ENCODE measurements around the gene ITPR2. TPM values are rescaled to one million over a fixed set of nuclear protein-coding genes. Genes with fewer than 3 reads are reported as not detected.

Gene ITPR2
- total and polyA plus RNA-seq, 4 donors, result 4.1 to 47.0 (median 26.5) TPM

GRCh38 chr12:26686408-26686807, 146.6 kb downstream of the ITPR2 start:
- Histone ChIP-seq H3K4me3 (no peak overlapping the region), H3K4me1 (ENCODE audit: control insufficient read depth in 5 of 5, insufficient read depth in 5 of 5, low read length in 5 of 5) (peaks cover 0 to 5% (median 0%) of the 10 kb centered on the region in 5 donors), H3K9me3 (ENCODE audit: control insufficient read depth in 4 of 4, insufficient read depth in 3 of 4, low read length in 3 of 4) (peaks cover 0 to 8% (median under 1%) of the 10 kb centered on the region in 4 donors), H3K27ac (ENCODE audit: low read depth in 1 of 2, low read length in 1 of 2) (no peak overlapping the region), H3K36me3 (ENCODE audit: control insufficient read depth in 4 of 4, insufficient read depth in 4 of 4, low read length in 4 of 4) (peaks cover 2 to 17% (median 8%) of the 10 kb centered on the region in 4 donors), H3K9ac (ENCODE audit: insufficient read depth in 1 of 2, low read length in 2 of 2) (no peak overlapping the region), H3K27me3 (ENCODE audit: control insufficient read depth in 3 of 3, insufficient read depth in 3 of 3, low read length in 2 of 3) (no peaks in the 10 kb centered on the region)
- WGBS, 2 donors, result 67 to 77% methylated on average over 4 of the region's 4 CpGs
- TF ChIP-seq, protein P1, sequence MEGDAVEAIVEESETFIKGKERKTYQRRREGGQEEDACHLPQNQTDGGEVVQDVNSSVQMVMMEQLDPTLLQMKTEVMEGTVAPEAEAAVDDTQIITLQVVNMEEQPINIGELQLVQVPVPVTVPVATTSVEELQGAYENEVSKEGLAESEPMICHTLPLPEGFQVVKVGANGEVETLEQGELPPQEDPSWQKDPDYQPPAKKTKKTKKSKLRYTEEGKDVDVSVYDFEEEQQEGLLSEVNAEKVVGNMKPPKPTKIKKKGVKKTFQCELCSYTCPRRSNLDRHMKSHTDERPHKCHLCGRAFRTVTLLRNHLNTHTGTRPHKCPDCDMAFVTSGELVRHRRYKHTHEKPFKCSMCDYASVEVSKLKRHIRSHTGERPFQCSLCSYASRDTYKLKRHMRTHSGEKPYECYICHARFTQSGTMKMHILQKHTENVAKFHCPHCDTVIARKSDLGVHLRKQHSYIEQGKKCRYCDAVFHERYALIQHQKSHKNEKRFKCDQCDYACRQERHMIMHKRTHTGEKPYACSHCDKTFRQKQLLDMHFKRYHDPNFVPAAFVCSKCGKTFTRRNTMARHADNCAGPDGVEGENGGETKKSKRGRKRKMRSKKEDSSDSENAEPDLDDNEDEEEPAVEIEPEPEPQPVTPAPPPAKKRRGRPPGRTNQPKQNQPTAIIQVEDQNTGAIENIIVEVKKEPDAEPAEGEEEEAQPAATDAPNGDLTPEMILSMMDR (IDR thresholded peaks at IDR 0.05; ENCODE audit: control extremely low read depth, extremely low read depth), result no peak
- DNase-seq, result no peak
- no peak for ATAC-seq (ENCODE audit: insufficient read depth, low FRiP score)

DNA sequence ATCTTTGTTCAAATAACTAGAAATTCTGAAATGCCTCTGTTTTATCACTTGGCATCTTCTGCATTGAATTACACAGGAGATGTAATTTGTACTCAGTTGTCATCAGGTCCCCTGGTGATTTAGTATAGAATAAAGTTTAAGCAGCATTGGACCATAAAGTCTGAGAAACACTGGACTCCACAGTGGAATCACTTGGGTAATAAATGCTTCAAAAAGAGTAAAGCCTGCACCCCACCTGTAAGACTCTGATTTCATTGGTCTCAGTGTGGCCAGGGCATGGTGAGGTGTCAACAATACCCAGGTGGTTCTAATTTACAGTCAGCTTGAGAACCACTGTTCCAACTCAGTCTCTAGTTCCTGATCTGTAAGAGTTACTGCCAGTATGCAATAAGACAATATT, 148.9 kb downstream of the ITPR2 start:
- peaks cover 0 to 8% (median under 1%) of the 10 kb centered on the region in 4 donors for H3K9me3 ChIP-seq (ENCODE audit: control insufficient read depth in 4 of 4, insufficient read depth in 3 of 4, low read length in 3 of 4)
- H3K9ac ChIP-seq (ENCODE audit: insufficient read depth in 1 of 2, low read length in 2 of 2), result no peak overlapping the region
- peaks cover 2 to 17% (median 8%) of the 10 kb centered on the region in 4 donors for H3K36me3 ChIP-seq (ENCODE audit: control insufficient read depth in 4 of 4, insufficient read depth in 4 of 4, low read length in 4 of 4)
- H3K4me3 ChIP-seq, result no peak overlapping the region
- ATAC-seq (ENCODE audit: insufficient read depth, low FRiP score), result no peak
- TF ChIP-seq, protein P1 (IDR thresholded peaks at IDR 0.05; ENCODE audit: control extremely low read depth, extremely low read depth), result no peak
- H3K27ac ChIP-seq (ENCODE audit: low read depth in 1 of 2, low read length in 1 of 2), result no peak overlapping the region
- no peak for DNase-seq
- H3K4me1 ChIP-seq (ENCODE audit: control insufficient read depth in 5 of 5, insufficient read depth in 5 of 5, low read length in 5 of 5), result no peaks in the 10 kb centered on the region
- H3K27me3 ChIP-seq (ENCODE audit: control insufficient read depth in 3 of 3, insufficient read depth in 3 of 3, low read length in 2 of 3), result no peaks in the 10 kb centered on the region

GRCh38 chr12:26683443-26683842, 149.6 kb downstream of the ITPR2 start:
- H3K4me1 ChIP-seq (ENCODE audit: control insufficient read depth in 5 of 5, insufficient read depth in 5 of 5, low read length in 5 of 5), result peaks cover 0 to 3% (median 0%) of the 10 kb centered on the region in 5 donors
- peaks cover 0 to 8% (median under 1%) of the 10 kb centered on the region in 4 donors for H3K9me3 ChIP-seq (ENCODE audit: control insufficient read depth in 4 of 4, insufficient read depth in 3 of 4, low read length in 3 of 4)
- H3K4me3 ChIP-seq, result no peak overlapping the region
- no peak overlapping the region for H3K27ac ChIP-seq (ENCODE audit: low read depth in 1 of 2, low read length in 1 of 2)
- H3K36me3 ChIP-seq (ENCODE audit: control insufficient read depth in 4 of 4, insufficient read depth in 4 of 4, low read length in 4 of 4), result peaks cover 2 to 17% (median 8%) of the 10 kb centered on the region in 4 donors
- ATAC-seq (ENCODE audit: insufficient read depth, low FRiP score) (no peak), DNase-seq (no peak)
- H3K27me3 ChIP-seq (ENCODE audit: control insufficient read depth in 3 of 3, insufficient read depth in 3 of 3, low read length in 2 of 3), result no peaks in the 10 kb centered on the region
- TF ChIP-seq, protein P1 (IDR thresholded peaks at IDR 0.05; ENCODE audit: control extremely low read depth, extremely low read depth), result no peak
- H3K9ac ChIP-seq (ENCODE audit: insufficient read depth in 1 of 2, low read length in 2 of 2), result no peak overlapping the region
- WGBS, 2 donors, result 85% methylated on average over 5 of the region's 5 CpGs
